Heart right ventricle (tissue), 16 donors: ENCODE results near the gene DOCK2. TPM values are rescaled to one million over a fixed set of nuclear protein-coding genes. Genes with fewer than 3 reads are reported as not detected.

Experiments
- ATAC-seq, 8 donors: fragments of 200-7000 bp; cut with Tn5 transposase; one replicate each; pipeline ENCODE4 v1.9.1; 2020; ENCODE audit warnings: mild to moderate bottlenecking in 8 of 8, moderate library complexity in 8 of 8, moderate number of reproducible peaks in 1 of 8
- DNase-seq, 2 donors: peaks; one replicate each; pipeline ENCODE4 v3.0.0-alpha.2; 2020
- H3K27ac ChIP-seq, 10 donors: fragments of 200-600 bp; sonication (generic) in 2 of 10; one replicate each; pipeline versions ENCODE4 v1.5.0 to v1.8.0; 2020 to 2022; ENCODE audit warnings: mild to moderate bottlenecking in 3 of 10
- H3K27me3 ChIP-seq, 7 donors: fragments of 200-600 bp; one replicate each; pipeline ENCODE4 v1.8.0; 2021 to 2022; ENCODE audit warnings: mild to moderate bottlenecking in 2 of 7
- H3K36me3 ChIP-seq, 9 donors: fragments of 200-600 bp; sonication (generic) in 1 of 9; one replicate each; pipeline versions ENCODE4 v1.5.0 to v1.8.0; 2020 to 2022; ENCODE audit warnings: mild to moderate bottlenecking in 2 of 9
- H3K4me1 ChIP-seq, 9 donors: fragments of 200-600 bp; sonication (generic) in 1 of 9; one replicate each; pipeline versions ENCODE4 v1.5.0 to v1.8.0; 2020 to 2022; ENCODE audit warnings: mild to moderate bottlenecking in 4 of 9
- H3K4me3 ChIP-seq, 10 donors: fragments of 200-600 bp; sonication (generic) in 2 of 10; one replicate each; pipeline versions ENCODE4 v1.5.0 to v1.8.0; 2020 to 2022; ENCODE audit warnings: mild to moderate bottlenecking in 7 of 10, moderate library complexity in 2 of 10
- H3K9me3 ChIP-seq, 11 donors: fragments of 200-600 bp in 10 of 11; sonication (generic) in 2 of 11; one replicate each; pipeline versions ENCODE4 v1.5.0 to v1.8.0; 2013 to 2022; ENCODE audit warnings: mild to moderate bottlenecking in 2 of 11, control low read depth in 1 of 11, moderate library complexity in 1 of 11
- WGBS, 2 donors: extraction: QIAGEN DNeasy Blood & Tissue Kit; methylation state at CpG; one replicate each; pipeline ENCODE4 v1.1.7; 2013; ENCODE audit warnings: inconsistent platforms in 1 of 2; 5-methylcytosine and 5-hydroxymethylcytosine counted together
- intact Hi-C, 10 donors: fragments of 100-400 bp; cut with DNase I; formaldehyde crosslinking; loops; one replicate each; pipeline versions ENCODE4 v1.11.1 to v1.14.2; 2022
- polyA plus RNA-seq, 2 donors: library from polyadenylated mRNA; stranded (reverse); fragments of 200-250 nt; gene quantifications; one replicate each; pipeline ENCODE4 v1.2.3, GENCODE V29; 2013
- total RNA-seq, 10 donors: library from RNA; stranded (reverse); fragmentation: NEBNext Ultra II Directional in 3 of 10; extraction: Animal tissue kit (Norgen Biotek cat#: 25700) in 3 of 10; gene quantifications; one replicate each; pipeline versions ENCODE4 v1.2.1 to v1.2.4, GENCODE V29; 2021 to 2023
- TF ChIP-seq, protein P1 (sequence below), 9 donors: fragments of 200-600 bp; sonication (generic) in 2 of 9; IDR thresholded peaks; one replicate each; pipeline versions ENCODE4 v1.5.0 to v1.8.0; 2021 to 2022; ENCODE audit warnings: antibody characterized with exemption in 9 of 9, mild to moderate bottlenecking in 5 of 9, moderate library complexity in 1 of 9
- donor health status: Arrhythmogenic right ventricular cardiomyopathy.
- donor health status: ischemic (EF 13 %, LVEDD 7.1; RV severe dilation, severe dysfunction).
- donor health status: healthy with polysubstance abuse.
- donor health status: DM: no; HTN: yes; CAD: no.
- donor health status: DM: no; HTN: no; CAD: no.
- donor health status: ischemic (EF 25% LVEDD 6.9; RV normal size, moderate dysfunction).
- donor health status: ischemic (EF 25% LVEDD 5.7; RV mildly dilated, moderate dysfunction).
- donor health status: healthy.
- donor health status: DM: yes; HTN: yes; CAD: no.
- donor health status: Ischemic cardiomyopathy.
- donor health status: ischemic (EF 35%, LVEDD 5.7; RV mildly dilated, moderate dysfunction).
- donor health status: nonischemic (EF 11% LVEDD 7.7; RV severe dilation, severe dysfunction).
- donor health status: DM: yes; HTN: yes; CAD: no.
- donor health status: PGD.
- donor health status: ischemic (EF 29% LVEDD 5.4; RV normal size, mild dysfunction).
- donor health status: nonischemic (EF 23%, LVEDD 6.1; RV moderate dilation, normal function).

DOCK2 gene
- total and polyA plus RNA-seq, 12 donors, result 1.2 to 24.6 (median 4.2) TPM

DNA sequence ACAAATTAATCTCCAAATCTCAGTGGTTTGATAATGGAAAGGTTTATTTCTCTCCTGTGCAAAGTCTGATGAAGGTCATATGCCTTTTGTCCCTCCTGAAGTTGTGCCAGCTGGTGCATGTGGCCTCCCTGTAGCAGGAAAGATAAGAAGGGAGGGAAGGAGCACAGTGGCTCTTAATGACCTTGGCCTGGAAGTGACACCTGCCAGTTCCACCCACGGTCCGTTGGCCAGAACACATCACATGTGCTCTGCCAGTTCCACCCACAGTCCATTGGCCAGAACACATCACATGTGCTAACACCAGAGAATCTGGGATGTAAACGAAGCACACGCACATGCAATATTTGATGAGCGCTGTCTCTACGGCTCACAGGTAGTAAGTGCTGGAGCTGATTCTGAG, 130.9 kb downstream of the DOCK2 start:
- peaks cover 0 to 37% (median 0%) of the 10 kb centered on the region in 9 donors for H3K36me3 ChIP-seq
- DNase-seq (peak; percentile 27 to 48), ATAC-seq (peak; percentile 57 to 93 (median 81))
- no peaks in the 10 kb centered on the region for H3K27me3 ChIP-seq
- no peak overlapping the region for H3K27ac ChIP-seq
- H3K4me1 ChIP-seq, result peaks cover 0 to 13% (median 5%) of the 10 kb centered on the region in 9 donors
- H3K4me3 ChIP-seq, result no peak overlapping the region
- intact Hi-C loops, result no loop called here
- no peaks in the 10 kb centered on the region for H3K9me3 ChIP-seq
- TF ChIP-seq, protein P1, sequence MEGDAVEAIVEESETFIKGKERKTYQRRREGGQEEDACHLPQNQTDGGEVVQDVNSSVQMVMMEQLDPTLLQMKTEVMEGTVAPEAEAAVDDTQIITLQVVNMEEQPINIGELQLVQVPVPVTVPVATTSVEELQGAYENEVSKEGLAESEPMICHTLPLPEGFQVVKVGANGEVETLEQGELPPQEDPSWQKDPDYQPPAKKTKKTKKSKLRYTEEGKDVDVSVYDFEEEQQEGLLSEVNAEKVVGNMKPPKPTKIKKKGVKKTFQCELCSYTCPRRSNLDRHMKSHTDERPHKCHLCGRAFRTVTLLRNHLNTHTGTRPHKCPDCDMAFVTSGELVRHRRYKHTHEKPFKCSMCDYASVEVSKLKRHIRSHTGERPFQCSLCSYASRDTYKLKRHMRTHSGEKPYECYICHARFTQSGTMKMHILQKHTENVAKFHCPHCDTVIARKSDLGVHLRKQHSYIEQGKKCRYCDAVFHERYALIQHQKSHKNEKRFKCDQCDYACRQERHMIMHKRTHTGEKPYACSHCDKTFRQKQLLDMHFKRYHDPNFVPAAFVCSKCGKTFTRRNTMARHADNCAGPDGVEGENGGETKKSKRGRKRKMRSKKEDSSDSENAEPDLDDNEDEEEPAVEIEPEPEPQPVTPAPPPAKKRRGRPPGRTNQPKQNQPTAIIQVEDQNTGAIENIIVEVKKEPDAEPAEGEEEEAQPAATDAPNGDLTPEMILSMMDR (IDR thresholded peaks at IDR 0.05), result no peak
- WGBS, 2 donors, result 57 to 60% methylated on average over 6 of the region's 6 CpGs

DNA sequence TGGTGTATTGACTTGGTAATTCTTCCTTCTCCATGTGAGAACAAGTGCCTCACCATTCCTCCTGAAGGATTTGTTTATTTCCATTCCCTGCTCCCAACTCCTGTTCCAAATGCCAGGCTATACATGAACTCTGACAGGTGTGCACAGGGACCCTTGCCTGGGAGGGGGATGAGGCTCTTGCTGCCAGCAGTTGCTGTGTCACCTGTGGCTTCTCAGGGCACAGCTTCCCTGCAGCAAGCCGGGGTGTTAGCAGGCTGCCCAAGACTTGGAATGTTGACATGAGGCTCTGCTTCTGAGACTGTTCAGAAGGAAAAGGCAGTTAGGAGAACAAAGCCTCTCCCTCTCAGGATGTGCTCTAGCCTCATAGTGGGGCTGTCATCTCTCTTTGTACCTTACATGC, 131.3 kb downstream of the DOCK2 start:
- Histone ChIP-seq H3K4me3 (no peak overlapping the region), H3K4me1 (peaks cover 0 to 13% (median 5%) of the 10 kb centered on the region in 9 donors), H3K9me3 (no peaks in the 10 kb centered on the region), H3K27ac (no peak overlapping the region), H3K36me3 (peaks cover 0 to 32% (median 0%) of the 10 kb centered on the region in 9 donors), H3K27me3 (no peaks in the 10 kb centered on the region)
- TF ChIP-seq, protein P1 (IDR thresholded peaks at IDR 0.05), result no peak
- DNase-seq (no peak), ATAC-seq (no peak)
- intact Hi-C loops, result no loop called here
- WGBS, 2 donors, result 49 to 64% methylated on average over 1 of the region's 1 CpG

DNA sequence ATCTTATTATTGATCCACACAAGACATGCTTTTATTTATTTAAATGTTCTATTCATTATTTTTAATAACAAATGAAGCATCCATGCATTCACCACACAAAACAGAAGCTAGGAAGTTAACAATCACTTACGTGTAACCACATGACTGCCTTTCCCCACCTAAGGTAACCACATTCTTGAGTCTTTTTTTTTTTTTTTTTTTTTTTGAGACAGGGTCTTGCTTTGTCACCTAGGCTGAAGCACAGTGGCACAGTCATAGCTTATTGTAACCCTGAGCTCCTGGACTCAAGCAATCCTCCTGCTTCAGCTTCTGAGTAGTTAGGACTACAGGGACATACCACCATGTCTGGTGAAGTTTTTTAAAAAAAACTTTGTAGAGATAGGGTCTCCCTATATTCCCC, 133.0 kb downstream of the DOCK2 start:
- ATAC-seq, result no peak
- H3K27ac ChIP-seq, result no peak overlapping the region
- H3K9me3 ChIP-seq, result no peaks in the 10 kb centered on the region
- intact Hi-C loops, result no loop called here
- DNase-seq, result no peak
- TF ChIP-seq, protein P1 (IDR thresholded peaks at IDR 0.05), result no peak
- H3K27me3 ChIP-seq, result no peaks in the 10 kb centered on the region
- H3K4me3 ChIP-seq, result no peak overlapping the region
- H3K4me1 ChIP-seq, result peaks cover 0 to 13% (median 0%) of the 10 kb centered on the region in 9 donors
- H3K36me3 ChIP-seq, result peaks cover 0 to 18% (median 0%) of the 10 kb centered on the region in 9 donors
- 94 to 97% methylated on average over 1 of the region's 1 CpG for whole genome bisulfite sequencing, 2 donors

DNA sequence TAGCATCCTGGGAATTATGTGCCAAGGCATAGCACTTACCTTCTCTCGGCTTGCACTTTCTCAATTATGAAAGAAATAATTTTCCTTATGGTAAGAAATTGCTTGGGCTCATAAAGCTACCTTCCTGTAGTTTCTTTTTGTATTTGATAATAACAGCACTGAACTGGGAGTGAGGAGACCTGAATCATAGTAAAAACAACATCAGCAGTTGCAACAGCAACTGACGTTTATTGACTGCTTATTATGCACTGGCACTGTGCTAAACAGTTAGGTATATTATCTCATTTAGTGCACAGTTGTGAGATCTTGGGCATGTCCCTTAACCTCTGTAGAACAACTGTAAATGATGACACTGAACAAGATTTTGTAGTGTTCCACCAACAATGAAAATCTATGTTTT, 135.2 kb downstream of the DOCK2 start:
- DNase-seq, result no peak
- no peak overlapping the region for H3K27ac ChIP-seq
- no peak overlapping the region for H3K4me3 ChIP-seq
- H3K9me3 ChIP-seq, result no peaks in the 10 kb centered on the region
- intact Hi-C loops, result no loop called here
- no peak for ATAC-seq
- peaks cover 0 to 13% (median 0%) of the 10 kb centered on the region in 9 donors for H3K4me1 ChIP-seq
- no peaks in the 10 kb centered on the region for H3K27me3 ChIP-seq
- 81% methylated on average over 2 of the region's 2 CpGs for WGBS, 2 donors
- peaks cover 0 to 12% (median 0%) of the 10 kb centered on the region in 9 donors for H3K36me3 ChIP-seq
- TF ChIP-seq, protein P1 (IDR thresholded peaks at IDR 0.05), result no peak
